Measurements from ENCODE around the gene DDAH1. TPM values are rescaled to one million over a fixed set of nuclear protein-coding genes. Genes with fewer than 3 reads are reported as not detected.

Gene DDAH1
- total RNA-seq, 1 donor from 2014 or later = 10.3 TPM

- H3K27me3 ChIP-seq = no peaks in the 10 kb centered on the region
- H3K4me1 ChIP-seq = peaks cover 74% of the 10 kb centered on the region
Observed at GRCh38 chr1:85275701-85276214, 189.2 kb downstream of the DDAH1 start.

GRCh38 chr1:85274969-85275453 is 189.9 kb downstream of the DDAH1 start:
- intact Hi-C loops (cut with DNase I) = no loop called here
- peak overlapping the region; percentile 77 to 98 for H3K4me3 ChIP-seq
- H3K9me3 ChIP-seq = no peaks in the 10 kb centered on the region
- no peak for TF ChIP-seq POLR2A (IDR thresholded peaks at IDR 0.05)
- peak in 1 of 2 donors; percentile 91 for TF ChIP-seq POLR2AphosphoS5 (IDR thresholded peaks at IDR 0.05; ENCODE audit: insufficient read depth in 1 of 2, low read depth in 1 of 2)
- no peak for DNase-seq (ENCODE audit: extremely low spot score in 2 of 2)
- peaks cover 0 to 11% of the 10 kb centered on the region in 2 donors for H3K36me3 ChIP-seq
- H3K27me3 ChIP-seq = no peaks in the 10 kb centered on the region
- peaks cover 70% of the 10 kb centered on the region for H3K4me1 ChIP-seq
- peak overlapping the region; percentile 94 for H3K27ac ChIP-seq

More at GRCh38 chr1:85275701-85276214, 189.2 kb downstream of the DDAH1 start:
- no peak for DNase-seq (ENCODE audit: extremely low spot score in 2 of 2)
- Histone ChIP-seq H3K4me3 (peak overlapping the region; percentile 77 to 98), H3K36me3 (peaks cover 0 to 6% of the 10 kb centered on the region in 2 donors), H3K27ac (peak overlapping the region; percentile 94), H3K9me3 (no peaks in the 10 kb centered on the region)
- intact Hi-C loops (cut with DNase I) = no loop called here
- TF ChIP-seq CTCF (IDR thresholded peaks at IDR 0.05) = no peak
- no peak for TF ChIP-seq POLR2A (IDR thresholded peaks at IDR 0.05)
- TF ChIP-seq POLR2AphosphoS5 (IDR thresholded peaks at IDR 0.05; ENCODE audit: insufficient read depth in 1 of 2, low read depth in 1 of 2) = no peak

DNA sequence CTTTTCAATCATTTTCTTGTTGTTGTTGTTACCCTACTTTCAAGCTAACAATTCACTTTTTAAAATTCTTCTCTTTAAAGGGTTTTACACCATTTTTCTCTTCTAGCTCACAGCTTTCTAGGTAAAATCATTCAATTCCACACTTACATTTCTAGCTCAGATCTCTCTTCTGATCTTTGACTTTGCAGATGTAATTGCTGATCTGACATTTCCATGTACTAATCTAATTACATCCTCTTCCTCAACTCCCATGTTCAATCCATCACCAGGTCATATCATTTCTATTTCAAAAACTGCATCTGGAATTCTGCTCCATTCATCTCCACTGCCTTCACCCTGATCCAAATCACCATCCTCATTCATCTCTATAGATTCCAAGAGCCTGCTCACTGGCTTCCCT is 191.6 kb downstream of the DDAH1 start:
- Histone ChIP-seq H3K36me3 (peaks cover 0 to 23% of the 10 kb centered on the region in 2 donors), H3K4me3 (no peak overlapping the region), H3K9me3 (no peaks in the 10 kb centered on the region), H3K27me3 (no peaks in the 10 kb centered on the region), H3K27ac (no peak overlapping the region), H3K4me1 (peaks cover 58% of the 10 kb centered on the region)
- intact Hi-C loops (cut with DNase I) = no loop called here
- no peak for DNase-seq (ENCODE audit: extremely low spot score in 2 of 2)
- TF ChIP-seq POLR2A (IDR thresholded peaks at IDR 0.05) (no peak), POLR2AphosphoS5 (IDR thresholded peaks at IDR 0.05; ENCODE audit: insufficient read depth in 1 of 2, low read depth in 1 of 2) (no peak), CTCF (IDR thresholded peaks at IDR 0.05) (no peak)

GRCh38 chr1:85268801-85269585 is 196.0 kb downstream of the DDAH1 start:
- no peak for DNase-seq (ENCODE audit: extremely low spot score in 2 of 2)
- Histone ChIP-seq H3K27me3 (no peaks in the 10 kb centered on the region), H3K27ac (no peak overlapping the region), H3K4me3 (no peak overlapping the region), H3K9me3 (no peaks in the 10 kb centered on the region), H3K36me3 (peaks cover 0 to 49% of the 10 kb centered on the region in 2 donors), H3K4me1 (peaks cover 26% of the 10 kb centered on the region)
- TF ChIP-seq CTCF (IDR thresholded peaks at IDR 0.05) (no peak), POLR2A (IDR thresholded peaks at IDR 0.05) (no peak), POLR2AphosphoS5 (IDR thresholded peaks at IDR 0.05; ENCODE audit: insufficient read depth in 1 of 2, low read depth in 1 of 2) (no peak)
- intact Hi-C loops (cut with DNase I) = no loop called here

Small RNA genes within 50 kb of the gene (small RNA-seq; reads per million reads assigned to genes)
- not detected for gene RF00019

Other genes with a start within 250 kb of the DDAH1 start
- 13.0 TPM for gene C1orf52, start 205.5 kb downstream of the DDAH1 start, total RNA-seq
- gene BCL10, start 188.5 kb downstream of the DDAH1 start, total RNA-seq = 12.3 TPM
- gene CCN1, start 115.6 kb upstream of the DDAH1 start, total RNA-seq = 130 TPM
- 12.0 TPM for gene ZNHIT6, start 243.3 kb upstream of the DDAH1 start, total RNA-seq

All from vagina (tissue), 2 donors.